B cell (primary cell): Measurements from ENCODE around the gene MRPS24. TPM values are rescaled to one million over a fixed set of nuclear protein-coding genes. Genes with fewer than 3 reads are reported as not detected.

Experiments
- ATAC-seq: fragments of 200-7000 bp; cut with Tn5 transposase; one replicate; pipeline ENCODE4 v1.10.0; 2021; ENCODE audit warnings: low read depth, mild to moderate bottlenecking, moderate number of reproducible peaks, moderate library complexity
- CTCF ChIA-PET: fragments of 350-600 bp; sonication (Branson Sonifier 250); formaldehyde crosslinking; loops from one replicate; lab custom pipeline; 2021; ENCODE audit warnings: antibody characterized with exemption, inconsistent platforms; lab: Charles Lee
- POLR2A ChIA-PET: fragments of 350-600 bp; sonication (Branson Sonifier 250); formaldehyde crosslinking; loops from one replicate; lab custom pipeline; 2021; ENCODE audit warnings: antibody characterized with exemption; lab: Charles Lee
- DNase-seq: peaks from one replicate; pipeline ENCODE4 v3.0.0; 2013
- H2AFZ ChIP-seq: 2 replicates; pipeline ENCODE4 v1.6.1; 2012; ENCODE audit warnings: mild to moderate bottlenecking, low read depth, low read length; ENCODE audit not compliant: insufficient read depth, poor library complexity, severe bottlenecking
- H3K27ac ChIP-seq, 2 donors: 1 replicate in 1 of 2; 2 replicates in 1 of 2; pipeline ENCODE4 v1.5.1; 2012 to 2013; ENCODE audit warnings: low read length in 2 of 2, mild to moderate bottlenecking in 2 of 2, moderate library complexity in 1 of 2
- H3K27me3 ChIP-seq, 4 experiments: fragments of 200-600 bp in 1 of 4; sonication (generic) in 1 of 4; replicated peaks in 1 of 4; 1 replicate in 2 of 4; 2 replicates in 2 of 4; pipeline versions ENCODE4 v1.6.1 to v1.7.0; 2013 to 2016; ENCODE audit warnings: low read length in 3 of 4, mild to moderate bottlenecking in 2 of 4, mixed read lengths in 1 of 4, moderate library complexity in 1 of 4; ENCODE audit not compliant: insufficient read depth in 4 of 4, control insufficient read depth in 3 of 4; ENCODE audit errors: control extremely low read depth in 1 of 4
- H3K36me3 ChIP-seq, 2 experiments: replicated peaks in 1 of 2; 1 replicate in 1 of 2; 2 replicates in 1 of 2; pipeline versions ENCODE4 v1.6.1 to v1.7.1; 2013; ENCODE audit warnings: low read length in 1 of 2; ENCODE audit not compliant: insufficient read depth in 2 of 2, control insufficient read depth in 1 of 2; ENCODE audit errors: control extremely low read depth in 1 of 2, extremely low read depth in 1 of 2
- H3K4me1 ChIP-seq, 2 donors: fragments of 200-600 bp in 1 of 2; sonication (generic) in 1 of 2; 1 replicate in 1 of 2; 2 replicates in 1 of 2; pipeline versions ENCODE4 v1.5.1 to v1.6.1; 2013 to 2017; ENCODE audit warnings: low read length in 2 of 2; ENCODE audit not compliant: control insufficient read depth in 2 of 2, insufficient read depth in 2 of 2
- H3K4me2 ChIP-seq: replicated peaks from 2 replicates; pipeline ENCODE3; 2012; ENCODE audit warnings: mild to moderate bottlenecking, low read depth, low read length; ENCODE audit not compliant: poor library complexity, severe bottlenecking
- H3K4me3 ChIP-seq, 5 experiments: fragments of 200-600 bp in 1 of 5; sonication (generic) in 1 of 5; 1 replicate in 3 of 5; 2 replicates in 2 of 5; pipeline versions ENCODE4 v1.5.1 to v1.7.0; 2011 to 2016; ENCODE audit warnings: low read length in 4 of 5, mild to moderate bottlenecking in 4 of 5, low read depth in 2 of 5, control low read depth in 1 of 5, moderate library complexity in 1 of 5; ENCODE audit not compliant: insufficient read depth in 1 of 5; ENCODE audit errors: control extremely low read depth in 1 of 5, extremely low read depth in 1 of 5
- H3K79me2 ChIP-seq: fragments of 200-600 bp; sonication (generic); one replicate; pipeline ENCODE4 v1.6.0; 2016; ENCODE audit warnings: low read length; ENCODE audit not compliant: control insufficient read depth, insufficient read depth
- H3K9ac ChIP-seq: fragments of 200-600 bp; sonication (generic); 2 replicates; pipeline ENCODE4 v1.6.1; 2017; ENCODE audit warnings: mild to moderate bottlenecking, low read length, moderate library complexity
- H3K9me3 ChIP-seq, 3 donors: one replicate each; pipeline versions ENCODE4 v1.6.1 to v1.7.1; 2013; ENCODE audit warnings: low read length in 2 of 3; ENCODE audit not compliant: control insufficient read depth in 2 of 3, insufficient read depth in 1 of 3; ENCODE audit errors: control extremely low read depth in 1 of 3
- H4K20me1 ChIP-seq: 2 replicates; pipeline ENCODE4 v1.6.0; 2012; ENCODE audit warnings: mild to moderate bottlenecking, low read length; ENCODE audit not compliant: insufficient read depth, control insufficient read depth, poor library complexity, severe bottlenecking
- H3K27ac Mint-ChIP-seq: one replicate; pipeline ENCODE4 v1.8.0; 2021; ENCODE audit warnings: mixed read lengths
- H3K27me3 Mint-ChIP-seq: one replicate; pipeline ENCODE4 v1.8.0; 2021; ENCODE audit warnings: mixed read lengths
- H3K4me1 Mint-ChIP-seq: one replicate; pipeline ENCODE4 v1.8.0; 2021; ENCODE audit warnings: mixed read lengths
- H3K4me3 Mint-ChIP-seq: one replicate; pipeline ENCODE4 v1.8.0; 2021; ENCODE audit warnings: mixed read lengths
- H3K9me3 Mint-ChIP-seq: one replicate; pipeline ENCODE4 v1.8.0; 2022; ENCODE audit warnings: mixed read lengths; ENCODE audit not compliant: insufficient read depth
- EZH2 ChIP-seq: IDR thresholded peaks from 2 replicates; pipeline ENCODE4 v1.6.1; 2012; ENCODE audit warnings: borderline replicate concordance, low read depth, mild to moderate bottlenecking, moderate library complexity, low read length; ENCODE audit not compliant: insufficient read depth, poor library complexity, severe bottlenecking
- WGBS: methylation state at CpG from one replicate; pipeline ENCODE4 v1.1.5; 2013; ENCODE audit warnings: missing lambda C conversion rate; ENCODE audit not compliant: insufficient coverage; 5-methylcytosine and 5-hydroxymethylcytosine counted together
- intact Hi-C: fragments of 100-400 bp; cut with micrococcal nuclease; formaldehyde crosslinking; loops from one replicate; pipeline ENCODE4 v1.10.0; 2022
- polyA plus RNA-seq: library from polyadenylated mRNA; depleted of rRNA; stranded (reverse); fragments of >200 nt; gene quantifications from 2 replicates; pipeline ENCODE4 v1.2.3, GENCODE V29; 2012
- total RNA-seq, 2 donors: library from RNA; stranded (reverse); fragments of 120-200 nt in 1 of 2; gene quantifications; 1 replicate in 1 of 2; 2 replicates in 1 of 2; pipeline versions ENCODE4 v1.2.3 to v1.2.4, GENCODE V29; 2013 to 2022
- TF ChIP-seq, protein P1 (sequence below): fragments of 200-600 bp; IDR thresholded peaks from one replicate; pipeline ENCODE4 v1.8.0; 2022; ENCODE audit warnings: antibody characterized with exemption, mild to moderate bottlenecking

The MRPS24 gene
- total and polyA plus RNA-seq, 2 donors (not counting 1 experiment from before 2014, with no cell fraction given) = 54.1 to 102 TPM

DNA sequence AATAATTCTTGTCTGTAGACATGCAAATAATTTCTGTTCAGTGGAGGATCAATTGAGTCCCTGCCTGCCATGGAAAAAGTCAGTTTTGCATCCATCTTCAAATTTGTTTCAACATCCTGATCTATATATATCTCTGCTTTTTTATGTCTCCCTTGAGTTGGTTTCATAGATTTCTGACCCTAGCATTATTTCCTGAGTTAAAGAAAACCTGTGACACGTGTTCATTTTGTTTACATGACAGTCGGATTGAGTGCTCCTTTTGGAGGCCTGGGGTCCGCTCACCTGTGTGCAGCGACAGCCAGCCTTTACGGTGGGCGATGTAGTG lies 674 bp downstream of the MRPS24 start:
- no peaks in the 10 kb centered on the region for H3K27me3 Mint-ChIP-seq
- no peak for TF ChIP-seq EZH2
- TF ChIP-seq, protein P1, sequence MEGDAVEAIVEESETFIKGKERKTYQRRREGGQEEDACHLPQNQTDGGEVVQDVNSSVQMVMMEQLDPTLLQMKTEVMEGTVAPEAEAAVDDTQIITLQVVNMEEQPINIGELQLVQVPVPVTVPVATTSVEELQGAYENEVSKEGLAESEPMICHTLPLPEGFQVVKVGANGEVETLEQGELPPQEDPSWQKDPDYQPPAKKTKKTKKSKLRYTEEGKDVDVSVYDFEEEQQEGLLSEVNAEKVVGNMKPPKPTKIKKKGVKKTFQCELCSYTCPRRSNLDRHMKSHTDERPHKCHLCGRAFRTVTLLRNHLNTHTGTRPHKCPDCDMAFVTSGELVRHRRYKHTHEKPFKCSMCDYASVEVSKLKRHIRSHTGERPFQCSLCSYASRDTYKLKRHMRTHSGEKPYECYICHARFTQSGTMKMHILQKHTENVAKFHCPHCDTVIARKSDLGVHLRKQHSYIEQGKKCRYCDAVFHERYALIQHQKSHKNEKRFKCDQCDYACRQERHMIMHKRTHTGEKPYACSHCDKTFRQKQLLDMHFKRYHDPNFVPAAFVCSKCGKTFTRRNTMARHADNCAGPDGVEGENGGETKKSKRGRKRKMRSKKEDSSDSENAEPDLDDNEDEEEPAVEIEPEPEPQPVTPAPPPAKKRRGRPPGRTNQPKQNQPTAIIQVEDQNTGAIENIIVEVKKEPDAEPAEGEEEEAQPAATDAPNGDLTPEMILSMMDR = no peak
- Histone ChIP-seq H3K9ac (peak overlapping the region; percentile 79), H4K20me1 (no peaks in the 10 kb centered on the region), H3K4me3 (peak overlapping the region; percentile 12 to 91 (median 70)), H3K27me3 (no peaks in the 10 kb centered on the region), H2AFZ (peak overlapping the region; percentile 97), H3K27ac (peak overlapping the region; percentile 34 to 47), H3K36me3 (peaks cover 0 to 17% of the 10 kb centered on the region in 2 experiments), H3K9me3 (peaks cover 0 to 3% (median 0%) of the 10 kb centered on the region in 3 donors), H3K4me1 (peaks cover 15 to 19% of the 10 kb centered on the region in 2 donors), H3K79me2 (no peaks in the 10 kb centered on the region), H3K4me2 (peak overlapping the region; percentile 94)
- ChIA-PET CTCF (interaction anchor here (0.7 to 1.1 kb wide), 2 partner anchors 29 to 30 kb away, joined by 3 read pairs; no protein-coding TSS in a partner anchor), POLR2A (interaction anchor here (0.6 to 1.3 kb wide), 3 partner anchors 37 to 108 kb away, joined by 3 to 6 read pairs (median 3); partner anchors contain the start of gene UBE2D4)
- peak overlapping the region; percentile 91 for H3K4me3 Mint-ChIP-seq
- no peaks in the 10 kb centered on the region for H3K9me3 Mint-ChIP-seq
- ATAC-seq (no peak), DNase-seq (peak; percentile 40)
- H3K27ac Mint-ChIP-seq = peak overlapping the region; percentile 70
- WGBS = 2% methylated on average over 6 of the region's 6 CpGs
- intact Hi-C loops = loop anchor here (1.0 to 5.0 kb wide), 7 partner anchors 29 to 1986 kb away; partner anchors contain the start of genes COA1, MRPL32, NUDCD3 and PSMA2
- H3K4me1 Mint-ChIP-seq = peaks cover 22% of the 10 kb centered on the region

DNA sequence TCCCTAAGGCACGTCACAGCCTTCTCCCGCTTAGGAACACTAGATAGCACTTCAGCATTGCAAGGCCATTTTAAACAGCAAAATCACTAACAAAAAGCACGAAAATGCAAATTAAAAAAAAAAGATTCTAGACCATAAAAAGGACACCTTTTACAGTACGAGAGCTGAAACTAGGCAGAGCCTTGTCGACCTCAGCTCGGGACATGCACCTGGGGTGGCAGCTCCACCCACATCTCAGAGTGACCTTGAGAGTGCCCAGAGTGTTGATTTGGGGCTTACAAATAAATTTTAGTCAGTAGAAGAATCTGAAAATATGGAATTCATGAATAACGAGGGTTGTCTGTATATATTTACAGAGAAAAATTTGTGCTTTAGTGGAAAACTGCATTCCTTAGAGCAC lies 1.1 kb downstream of the MRPS24 start:
- peak overlapping the region; percentile 91 for H3K4me3 Mint-ChIP-seq
- no peaks in the 10 kb centered on the region for H3K27me3 ChIP-seq
- peak overlapping the region in 1 of 5 experiments; percentile 91 for H3K4me3 ChIP-seq
- peaks cover 0 to 3% (median 0%) of the 10 kb centered on the region in 3 donors for H3K9me3 ChIP-seq
- TF ChIP-seq, protein P1 = no peak
- TF ChIP-seq EZH2 = no peak
- H3K4me1 Mint-ChIP-seq = peaks cover 22% of the 10 kb centered on the region
- CTCF ChIA-PET = interaction anchor here (0.7 to 1.1 kb wide), 3 partner anchors 17 to 30 kb away, joined by 3 read pairs; no protein-coding TSS in a partner anchor
- H3K27ac ChIP-seq = no peak overlapping the region
- H3K4me1 ChIP-seq = peaks cover 15 to 19% of the 10 kb centered on the region in 2 donors
- peak overlapping the region; percentile 94 for H3K4me2 ChIP-seq
- no peak for DNase-seq
- POLR2A ChIA-PET = interaction anchor here (0.6 kb wide), 1 partner anchor 37 kb away, joined by 3 read pairs; no protein-coding TSS in a partner anchor
- intact Hi-C loops = loop anchor here (2.0 to 5.0 kb wide), 3 partner anchors 39 to 1985 kb away; partner anchors contain the start of genes NUDCD3 and URGCP
- no peak for ATAC-seq
- no peaks in the 10 kb centered on the region for H3K79me2 ChIP-seq
- whole genome bisulfite sequencing = no CpG with 5 or more reads among the region's 7 CpGs
- H3K9me3 Mint-ChIP-seq = no peaks in the 10 kb centered on the region
- H2AFZ ChIP-seq = peak overlapping the region; percentile 97
- peak overlapping the region; percentile 2 for H3K27ac Mint-ChIP-seq
- H3K36me3 ChIP-seq = peaks cover 0 to 17% of the 10 kb centered on the region in 2 experiments
- H4K20me1 ChIP-seq = no peaks in the 10 kb centered on the region
- H3K9ac ChIP-seq = peak overlapping the region; percentile 79
- H3K27me3 Mint-ChIP-seq = no peaks in the 10 kb centered on the region
